ENCODE results near the gene ANKMY1. TPM values are rescaled to one million over a fixed set of nuclear protein-coding genes. Genes with fewer than 3 reads are reported as not detected.
A peak's percentile ranks its signal among the peaks of the same experiment; 100 is the strongest.

Gene ANKMY1
- total and polyA plus RNA-seq, 11 donors: 2.4 to 11.7 (median 5.5) TPM

DNA sequence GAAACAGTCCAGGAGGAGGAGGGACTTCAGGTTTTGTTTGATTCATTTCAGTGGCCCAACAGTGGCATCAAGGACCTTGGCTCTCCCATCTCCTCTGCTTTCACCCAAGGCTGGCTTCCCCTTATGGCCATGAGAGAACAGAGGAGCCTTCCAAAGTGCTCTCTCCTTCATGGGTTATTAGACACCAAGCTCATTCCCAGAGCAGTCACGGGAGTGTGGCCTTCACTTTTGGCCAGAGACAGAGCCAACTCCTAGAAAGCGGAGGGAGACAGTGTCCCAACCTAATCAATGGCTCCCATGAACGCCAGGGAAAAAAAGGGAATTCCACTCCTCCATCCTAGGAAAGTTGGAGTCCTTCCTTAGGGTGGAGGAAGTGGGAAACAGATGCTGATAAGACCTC is 1.5 kb upstream of the ANKMY1 start:
- Histone ChIP-seq H3K36me3 (peaks cover 0 to 12% (median 0%) of the 10 kb centered on the region in 9 donors), H3K4me1 (peaks cover 7 to 67% (median 39%) of the 10 kb centered on the region in 12 donors), H3K4me3 (peak overlapping the region in 2 of 12 donors; percentile 91 to 94), H3K27me3 (peaks cover 0 to 3% (median 0%) of the 10 kb centered on the region in 9 donors), H3K9me3 (no peaks in the 10 kb centered on the region), H3K27ac (no peak overlapping the region)
- 87 to 97% (median 92%) methylated on average over 2 to 3 of the region's 3 CpGs for WGBS, 4 donors
- TF ChIP-seq POLR2A (IDR thresholded peaks at IDR 0.05) (no peak), CTCF (IDR thresholded peaks at IDR 0.05) (no peak)
- ATAC-seq: no peak
- intact Hi-C loops (cut with DNase I): no loop called here
- no peak for DNase-seq

DNA sequence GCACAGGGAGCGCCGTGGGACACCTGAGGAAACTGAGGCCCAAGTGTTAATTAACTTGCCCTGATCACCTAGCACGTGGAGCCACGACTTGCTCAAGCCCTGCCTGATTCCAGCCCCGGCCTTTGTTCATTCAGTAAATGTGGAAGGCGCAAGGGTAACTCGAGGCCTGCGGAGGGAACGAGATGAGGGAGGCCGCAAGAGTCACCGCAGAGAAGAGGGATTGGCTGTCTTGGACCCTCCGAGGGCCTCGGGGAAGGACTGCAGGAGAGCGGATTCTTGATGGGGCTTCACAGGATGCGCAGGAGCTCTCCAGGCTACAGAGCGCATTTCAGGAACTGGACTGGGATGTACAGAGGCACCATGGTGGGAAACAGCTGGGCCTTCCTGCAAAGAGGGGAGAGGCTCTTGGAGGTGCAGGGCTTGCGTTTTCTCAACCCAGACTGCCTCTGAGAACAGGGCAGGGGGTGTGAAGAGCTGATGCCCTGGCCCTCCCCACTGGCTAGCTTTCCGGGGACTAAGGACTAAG is 511 bp upstream of the ANKMY1 start:
- peaks cover 7 to 57% (median 40%) of the 10 kb centered on the region in 12 donors for H3K4me1 ChIP-seq
- TF ChIP-seq CTCF (IDR thresholded peaks at IDR 0.05) (no peak), POLR2A (IDR thresholded peaks at IDR 0.05) (no peak)
- 83 to 86% (median 84%) methylated on average over 16 to 18 of the region's 18 CpGs for WGBS, 4 donors
- H3K36me3 ChIP-seq: peaks cover 0 to 12% (median under 1%) of the 10 kb centered on the region in 9 donors
- H3K27me3 ChIP-seq: peaks cover 0 to 3% (median 0%) of the 10 kb centered on the region in 9 donors
- H3K4me3 ChIP-seq: peak overlapping the region in 9 of 12 donors; percentile 43 to 61 (median 50)
- no peak overlapping the region for H3K27ac ChIP-seq
- ATAC-seq (no peak), DNase-seq (no peak)
- no peaks in the 10 kb centered on the region for H3K9me3 ChIP-seq
- intact Hi-C loops (cut with DNase I): no loop called here

GRCh38 chr2:240557101-240557751 is 562 bp downstream of the ANKMY1 start:
- Histone ChIP-seq H3K9me3 (no peaks in the 10 kb centered on the region), H3K4me3 (peak overlapping the region; percentile 16 to 61 (median 48)), H3K4me1 (peaks cover 7 to 47% (median 37%) of the 10 kb centered on the region in 12 donors), H3K36me3 (peaks cover 0 to 19% (median 6%) of the 10 kb centered on the region in 9 donors), H3K27ac (no peak overlapping the region), H3K27me3 (peaks cover 0 to 3% (median 0%) of the 10 kb centered on the region in 9 donors)
- WGBS, 4 donors: 32 to 50% (median 39%) methylated on average over 2 to 51 of the region's 51 CpGs
- peak in 3 of 5 donors; percentile 24 to 53 (median 33) for DNase-seq
- ATAC-seq: no peak
- intact Hi-C loops (cut with DNase I): no loop called here
- no peak for TF ChIP-seq CTCF (IDR thresholded peaks at IDR 0.05)
- TF ChIP-seq POLR2A (IDR thresholded peaks at IDR 0.05): no peak

DNA sequence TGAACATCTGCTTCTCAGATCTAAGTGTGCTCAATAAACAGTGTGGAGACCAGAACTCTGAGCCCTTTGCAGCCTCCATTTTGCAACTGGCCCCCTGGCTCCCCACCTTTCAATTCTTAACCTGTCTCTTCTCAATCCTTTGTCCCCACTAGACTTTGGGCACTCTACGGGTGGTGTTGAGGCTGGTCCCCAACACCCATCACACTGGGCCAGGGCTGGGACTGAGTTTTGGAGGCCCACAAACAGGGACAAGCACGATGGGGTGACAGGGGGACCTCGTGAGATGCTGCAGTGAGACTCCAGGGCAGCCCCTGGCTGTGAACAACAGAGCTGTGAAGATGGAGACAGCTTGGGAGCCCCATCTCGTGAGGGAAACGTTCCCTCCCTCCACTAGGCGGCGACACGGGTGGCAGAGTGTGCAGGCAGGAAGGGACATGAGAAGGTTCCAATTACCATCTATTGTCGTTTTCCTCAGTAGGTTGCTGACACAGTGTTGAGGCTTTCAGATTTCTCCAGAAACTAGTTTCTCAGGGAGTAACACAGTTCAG is 1.2 kb downstream of the ANKMY1 start:
- WGBS, 4 donors: 56 to 75% (median 71%) methylated on average over 8 to 9 of the region's 9 CpGs
- no peak overlapping the region for H3K27ac ChIP-seq
- peak in 7 of 12 donors; percentile 8 to 38 (median 25) for TF ChIP-seq CTCF (IDR thresholded peaks at IDR 0.05)
- TF ChIP-seq POLR2A (IDR thresholded peaks at IDR 0.05): no peak
- intact Hi-C loops (cut with DNase I): no loop called here
- DNase-seq (peak in 4 of 5 donors; percentile 18 to 71 (median 30)), ATAC-seq (no peak)
- H3K4me3 ChIP-seq: peak overlapping the region in 2 of 12 donors; percentile 58 to 59
- no peaks in the 10 kb centered on the region for H3K9me3 ChIP-seq
- peaks cover 0 to 3% (median 0%) of the 10 kb centered on the region in 9 donors for H3K27me3 ChIP-seq
- peaks cover 7 to 41% (median 31%) of the 10 kb centered on the region in 12 donors for H3K4me1 ChIP-seq
- peaks cover 0 to 21% (median 11%) of the 10 kb centered on the region in 9 donors for H3K36me3 ChIP-seq
